ENCODE measurements around the gene COL15A1. TPM values are rescaled to one million over a fixed set of nuclear protein-coding genes. Genes with fewer than 3 reads are reported as not detected.

COL15A1 gene
- total and polyA plus RNA-seq, 2 of the 8 experiments (the other 6 are each of a cell fraction or from before 2014, with no cell fraction given): 0.12 to 0.15 TPM

- Histone ChIP-seq H3K14ac (ENCODE audit: insufficient read length) (no peak overlapping the region), H3K79me2 (ENCODE audit: control insufficient read depth in 1 of 2, insufficient read depth in 2 of 2, low read length in 2 of 2) (no peaks in the 10 kb centered on the region), H4K5ac (ENCODE audit: insufficient read length, low read depth, low read length) (no peak overlapping the region), H2BK12ac (ENCODE audit: low read depth, low read length) (no peak overlapping the region), H3K4ac (replicated peaks; ENCODE audit: insufficient read length, low read depth, low read length) (no peak overlapping the region), H3K23ac (ENCODE audit: insufficient read length) (no peak overlapping the region), H2BK5ac (ENCODE audit: low read depth, low read length) (no peak overlapping the region), H3K9ac (replicated peaks in 1 of 4; ENCODE audit: extremely low read depth in 1 of 4, low read depth in 3 of 4, low read length in 3 of 4) (no peak overlapping the region), H3K56ac (replicated peaks; ENCODE audit: insufficient read length, low read depth, low read length) (no peak overlapping the region), H3K79me1 (ENCODE audit: low read depth, low read length) (no peaks in the 10 kb centered on the region), H4K20me1 (replicated peaks in 1 of 2; ENCODE audit: control insufficient read depth in 1 of 2, insufficient read depth in 2 of 2, low read length in 2 of 2) (no peaks in the 10 kb centered on the region), H3K4me1 (replicated peaks in 1 of 4; ENCODE audit: control insufficient read depth in 3 of 4, insufficient read depth in 4 of 4, low read length in 3 of 4) (no peaks in the 10 kb centered on the region), H2BK120ac (replicated peaks; ENCODE audit: low read depth, low read length) (no peak overlapping the region), H3K4me3 (ENCODE audit: extremely low read depth in 1 of 4, insufficient read depth in 2 of 4, low read depth in 3 of 4, low read length in 4 of 4) (no peak overlapping the region), H2BK15ac (ENCODE audit: low read length) (no peak overlapping the region), H2AK5ac (ENCODE audit: low read depth, low read length) (no peak overlapping the region), H3K18ac (ENCODE audit: extremely low read depth, low read length) (no peak overlapping the region), H3K27me3 (replicated peaks in 1 of 4; ENCODE audit: control insufficient read depth in 3 of 4, extremely low read depth in 1 of 4, insufficient read depth in 3 of 4, low read length in 3 of 4) (no peaks in the 10 kb centered on the region; a peak in 1 of 7 replicates), H3K9me3 (ENCODE audit: insufficient read depth in 2 of 2, low read depth in 1 of 2, low read length in 1 of 2) (no peaks in the 10 kb centered on the region), H4K8ac (ENCODE audit: extremely low read depth, insufficient read depth, low read length) (no peak overlapping the region), H3K27ac (ENCODE audit: low read depth, low read length) (no peak overlapping the region), H3K23me2 (ENCODE audit: low read depth, low read length) (no peaks in the 10 kb centered on the region), H3K36me3 (ENCODE audit: control insufficient read depth in 2 of 4, insufficient read depth in 4 of 4, low read length in 3 of 4) (no peaks in the 10 kb centered on the region), H2AFZ (ENCODE audit: low read length) (no peak overlapping the region), H3K4me2 (ENCODE audit: insufficient read depth in 1 of 2, low read depth in 2 of 2, low read length in 2 of 2) (no peak overlapping the region), H2BK20ac (ENCODE audit: low read length) (no peak overlapping the region), H4K91ac (replicated peaks; ENCODE audit: insufficient read length, low read length) (peak overlapping the region; percentile 13)
- DNase-seq (ENCODE audit: low read depth in 1 of 2, low spot score in 2 of 2) (no peak), FAIRE-seq (no peak)
- POLR2A ChIA-PET (ENCODE audit: partially characterized antibody): no interaction called here
- CTCF ChIA-PET (ENCODE audit: partially characterized antibody): interaction anchor here (0.7 to 1.8 kb wide), 4 partner anchors 19 to 43 kb away, joined by 3 to 4 read pairs (median 3); no protein-coding TSS in a partner anchor
- 89% methylated on average over 8 of the region's 8 CpGs; no CpG with 5 or more reads in 1 of the 2 experiments for WGBS, 2 experiments (ENCODE audit: extremely low coverage in 1 of 2, insufficient coverage in 1 of 2, insufficient read length in 1 of 2, insufficient replicate concordance in 2 of 2, low coverage in 1 of 2, low lambda C conversion rate in 2 of 2, missing lambda C conversion rate in 1 of 2)
- no peak for TF ChIP-seq USF2 (IDR thresholded peaks at IDR 0.05; ENCODE audit: low read length)
- TF ChIP-seq RFX5 (IDR thresholded peaks at IDR 0.05; ENCODE audit: borderline replicate concordance, low read depth, low read length): no peak
- TF ChIP-seq CHD2 (IDR thresholded peaks at IDR 0.05; ENCODE audit: low read length): no peak
- TF ChIP-seq RBBP5 (IDR thresholded peaks at IDR 0.05; ENCODE audit: borderline replicate concordance, low read depth, low read length): no peak
- TF ChIP-seq RXRA (IDR thresholded peaks at IDR 0.05; ENCODE audit: insufficient read depth, low read depth, low read length): no peak
- no peak for TF ChIP-seq ASH2L (IDR thresholded peaks at IDR 0.05; ENCODE audit: low read length)
- TF ChIP-seq POLR2AphosphoS5 (IDR thresholded peaks at IDR 0.05; ENCODE audit: low read depth, low read length): no peak
- no peak for TF ChIP-seq NRF1 (IDR thresholded peaks at IDR 0.05; ENCODE audit: low read depth, low read length)
- no peak for TF ChIP-seq SIN3A (conservative IDR thresholded peaks at IDR 0.05 in 1 of 2, IDR thresholded peaks at IDR 0.05 in 1 of 2; ENCODE audit: low read depth in 1 of 2, low read length in 2 of 2)
- no peak for TF ChIP-seq CBX5 (IDR thresholded peaks at IDR 0.05; ENCODE audit: low read depth, low read length)
- TF ChIP-seq YY1 (IDR thresholded peaks at IDR 0.05; ENCODE audit: low read depth, low read length): no peak
Observed at GRCh38 chr9:99058964-99059921, 115.5 kb downstream of the COL15A1 start.

Data from H1 (cell line).